CD1c-positive myeloid dendritic cell (primary cell): ENCODE data around the gene TMSB4X.
A peak's percentile ranks its signal among the peaks of the same experiment; 100 is the strongest.
"Not testable (repeated sequence)": the region's sequence is repeated elsewhere in the genome, so short reads cannot be mapped to it uniquely, and the experiment has no call there.

Experiments
- DNase-seq: peaks from one replicate; pipeline ENCODE4 v3.0.0-alpha.2; 2016; ENCODE audit errors: extremely low spot score

Gene TMSB4X

GRCh38 chrX:12954981-12955380, 19.9 kb upstream of the TMSB4X start:
- no peak for DNase-seq

GRCh38 chrX:12955882-12956703, 18.8 kb upstream of the TMSB4X start:
- DNase-seq = peak; percentile 86

- DNase-seq = peak; percentile 76
These were observed 18.0 kb upstream of the TMSB4X start for GRCh38 chrX:12956704-12957534.

- no peak for DNase-seq
These were observed 16.9 kb upstream of the TMSB4X start for GRCh38 chrX:12958059-12958458.

GRCh38 chrX:12958461-12958860, 16.4 kb upstream of the TMSB4X start:
- DNase-seq = no peak

GRCh38 chrX:12961196-12961718, 13.7 kb upstream of the TMSB4X start:
- peak; percentile 67 for DNase-seq

- DNase-seq = no peak
These were observed 12.8 kb upstream of the TMSB4X start for GRCh38 chrX:12962041-12962504.

- DNase-seq = not testable (repeated sequence)
These were observed 11.6 kb upstream of the TMSB4X start for GRCh38 chrX:12963210-12963850.

- no peak for DNase-seq
These were observed 9.6 kb upstream of the TMSB4X start for GRCh38 chrX:12965131-12965940.

GRCh38 chrX:12966151-12966550, 8.8 kb upstream of the TMSB4X start:
- no peak for DNase-seq

GRCh38 chrX:12967711-12968465, 7.0 kb upstream of the TMSB4X start:
- peak; percentile 32 for DNase-seq

GRCh38 chrX:12970691-12971202, 4.2 kb upstream of the TMSB4X start:
- peak; percentile 69 for DNase-seq

GRCh38 chrX:12971282-12972003, 3.5 kb upstream of the TMSB4X start:
- no peak for DNase-seq

GRCh38 chrX:12972243-12972642, 2.7 kb upstream of the TMSB4X start:
- DNase-seq = no peak

- no peak for DNase-seq
These were observed 1.9 kb upstream of the TMSB4X start for GRCh38 chrX:12972878-12973560.

- DNase-seq = peak; percentile 74
These were observed 1.2 kb upstream of the TMSB4X start for GRCh38 chrX:12973561-12974304.

- DNase-seq = peak; percentile 65
These were observed 560 bp upstream of the TMSB4X start for GRCh38 chrX:12974305-12974795.

GRCh38 chrX:12975670-12975965, 708 bp downstream of the TMSB4X start:
- no peak for DNase-seq
